ENCODE measurements around the gene KCNJ6.

The KCNJ6 gene

GRCh38 chr21:37751268-37751975, 164.8 kb downstream of the KCNJ6 start:
- TF ChIP-seq, protein P1, sequence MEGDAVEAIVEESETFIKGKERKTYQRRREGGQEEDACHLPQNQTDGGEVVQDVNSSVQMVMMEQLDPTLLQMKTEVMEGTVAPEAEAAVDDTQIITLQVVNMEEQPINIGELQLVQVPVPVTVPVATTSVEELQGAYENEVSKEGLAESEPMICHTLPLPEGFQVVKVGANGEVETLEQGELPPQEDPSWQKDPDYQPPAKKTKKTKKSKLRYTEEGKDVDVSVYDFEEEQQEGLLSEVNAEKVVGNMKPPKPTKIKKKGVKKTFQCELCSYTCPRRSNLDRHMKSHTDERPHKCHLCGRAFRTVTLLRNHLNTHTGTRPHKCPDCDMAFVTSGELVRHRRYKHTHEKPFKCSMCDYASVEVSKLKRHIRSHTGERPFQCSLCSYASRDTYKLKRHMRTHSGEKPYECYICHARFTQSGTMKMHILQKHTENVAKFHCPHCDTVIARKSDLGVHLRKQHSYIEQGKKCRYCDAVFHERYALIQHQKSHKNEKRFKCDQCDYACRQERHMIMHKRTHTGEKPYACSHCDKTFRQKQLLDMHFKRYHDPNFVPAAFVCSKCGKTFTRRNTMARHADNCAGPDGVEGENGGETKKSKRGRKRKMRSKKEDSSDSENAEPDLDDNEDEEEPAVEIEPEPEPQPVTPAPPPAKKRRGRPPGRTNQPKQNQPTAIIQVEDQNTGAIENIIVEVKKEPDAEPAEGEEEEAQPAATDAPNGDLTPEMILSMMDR (IDR thresholded peaks at IDR 0.05; ENCODE audit: control insufficient read depth, insufficient read depth, low read depth, low read length, missing control alignments): no peak
- H3K4me3 ChIP-seq (ENCODE audit: control insufficient read depth, low read depth, low read length): no peak overlapping the region
- DNase-seq (ENCODE audit: low read depth): no peak

DNA sequence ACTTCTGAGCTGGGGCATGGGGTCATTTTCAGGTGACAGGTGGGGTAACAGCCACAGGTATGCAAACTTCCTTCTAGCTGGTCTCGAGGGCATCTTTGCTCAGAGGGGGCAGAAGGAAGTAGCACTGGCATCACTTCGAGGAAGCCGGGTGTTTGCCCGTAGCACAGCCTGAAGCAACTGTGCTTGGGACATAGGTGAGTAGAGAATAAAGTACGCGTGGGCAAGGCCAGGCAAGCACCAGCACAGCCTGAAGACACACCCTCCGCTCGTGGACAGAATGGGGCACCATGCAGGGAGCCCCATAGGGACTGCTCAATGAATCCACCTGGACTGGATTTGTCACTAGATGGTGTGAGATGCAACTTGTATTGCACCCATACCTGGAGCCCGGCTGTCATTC, 167.1 kb downstream of the KCNJ6 start:
- no peak for DNase-seq (ENCODE audit: low read depth)
- H3K4me3 ChIP-seq (ENCODE audit: control insufficient read depth, low read depth, low read length): no peak overlapping the region
- TF ChIP-seq, protein P1 (IDR thresholded peaks at IDR 0.05; ENCODE audit: control insufficient read depth, insufficient read depth, low read depth, low read length, missing control alignments): no peak

GRCh38 chr21:37748351-37748750, 167.9 kb downstream of the KCNJ6 start:
- H3K4me3 ChIP-seq (ENCODE audit: control insufficient read depth, low read depth, low read length): no peak overlapping the region
- no peak for DNase-seq (ENCODE audit: low read depth)
- TF ChIP-seq, protein P1 (IDR thresholded peaks at IDR 0.05; ENCODE audit: control insufficient read depth, insufficient read depth, low read depth, low read length, missing control alignments): no peak

- DNase-seq (ENCODE audit: low read depth): no peak
- TF ChIP-seq, protein P1 (IDR thresholded peaks at IDR 0.05; ENCODE audit: control insufficient read depth, insufficient read depth, low read depth, low read length, missing control alignments): no peak
- no peak overlapping the region for H3K4me3 ChIP-seq (ENCODE audit: control insufficient read depth, low read depth, low read length)
Measured at GRCh38 chr21:37746849-37747248, 169.4 kb downstream of the KCNJ6 start.

GRCh38 chr21:37744551-37744950, 171.7 kb downstream of the KCNJ6 start:
- no peak overlapping the region for H3K4me3 ChIP-seq (ENCODE audit: control insufficient read depth, low read depth, low read length)
- DNase-seq (ENCODE audit: low read depth): no peak
- TF ChIP-seq, protein P1 (IDR thresholded peaks at IDR 0.05; ENCODE audit: control insufficient read depth, insufficient read depth, low read depth, low read length, missing control alignments): no peak

GRCh38 chr21:37742532-37742931, 173.7 kb downstream of the KCNJ6 start:
- H3K4me3 ChIP-seq (ENCODE audit: control insufficient read depth, low read depth, low read length): no peak overlapping the region
- DNase-seq (ENCODE audit: low read depth): no peak

More at GRCh38 chr21:37742532-37742931, 173.7 kb downstream of the KCNJ6 start:
- TF ChIP-seq, protein P1 (IDR thresholded peaks at IDR 0.05; ENCODE audit: control insufficient read depth, insufficient read depth, low read depth, low read length, missing control alignments): no peak

Data from AG09309 (cell line).